Testis (tissue), 2 donors: ENCODE results near the gene CHCHD6.

Source experiments
- POLR2A ChIP-seq: fragments of 450-650 bp; IDR thresholded peaks from one replicate; pipeline ENCODE4 v1.6.1; 2017; ENCODE audit warnings: antibody characterized with exemption, mild to moderate bottlenecking, moderate library complexity
- TF ChIP-seq, protein P1 (sequence below), 3 experiments: fragments of 450-650 bp in 2 of 3; fragments of 200-600 bp in 1 of 3; sonication (generic) in 1 of 3; IDR thresholded peaks; one replicate each; pipeline ENCODE4 v1.5.1; 2016 to 2019; ENCODE audit warnings: antibody characterized with exemption in 3 of 3, mild to moderate bottlenecking in 2 of 3, moderate library complexity in 1 of 3

GRCh38 chr3:126852511-126852910, 148.5 kb downstream of the CHCHD6 start:
- TF ChIP-seq, protein P1, sequence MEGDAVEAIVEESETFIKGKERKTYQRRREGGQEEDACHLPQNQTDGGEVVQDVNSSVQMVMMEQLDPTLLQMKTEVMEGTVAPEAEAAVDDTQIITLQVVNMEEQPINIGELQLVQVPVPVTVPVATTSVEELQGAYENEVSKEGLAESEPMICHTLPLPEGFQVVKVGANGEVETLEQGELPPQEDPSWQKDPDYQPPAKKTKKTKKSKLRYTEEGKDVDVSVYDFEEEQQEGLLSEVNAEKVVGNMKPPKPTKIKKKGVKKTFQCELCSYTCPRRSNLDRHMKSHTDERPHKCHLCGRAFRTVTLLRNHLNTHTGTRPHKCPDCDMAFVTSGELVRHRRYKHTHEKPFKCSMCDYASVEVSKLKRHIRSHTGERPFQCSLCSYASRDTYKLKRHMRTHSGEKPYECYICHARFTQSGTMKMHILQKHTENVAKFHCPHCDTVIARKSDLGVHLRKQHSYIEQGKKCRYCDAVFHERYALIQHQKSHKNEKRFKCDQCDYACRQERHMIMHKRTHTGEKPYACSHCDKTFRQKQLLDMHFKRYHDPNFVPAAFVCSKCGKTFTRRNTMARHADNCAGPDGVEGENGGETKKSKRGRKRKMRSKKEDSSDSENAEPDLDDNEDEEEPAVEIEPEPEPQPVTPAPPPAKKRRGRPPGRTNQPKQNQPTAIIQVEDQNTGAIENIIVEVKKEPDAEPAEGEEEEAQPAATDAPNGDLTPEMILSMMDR (IDR thresholded peaks at IDR 0.05) = no peak
- TF ChIP-seq POLR2A = no peak
